H1 (cell line): ENCODE measurements around the gene HIVEP2. TPM values are rescaled to one million over a fixed set of nuclear protein-coding genes. Genes with fewer than 3 reads are reported as not detected.

Source experiments
- CTCF ChIA-PET: fragments of 300-600 bp; sonication (Branson Sonifier 250); formaldehyde crosslinking; loops from one replicate; lab custom pipeline; 2021; ENCODE audit not compliant: partially characterized antibody; lab: Charles Lee
- POLR2A ChIA-PET: fragments of 300-600 bp; sonication (Branson Sonifier 250); formaldehyde crosslinking; loops from one replicate; lab custom pipeline; 2021; ENCODE audit warnings: inconsistent platforms; ENCODE audit not compliant: partially characterized antibody; lab: Charles Lee
- DNase-seq, 2 experiments: peaks; one replicate each; pipeline versions ENCODE4 v3.0.0 to v3.0.0-alpha.2; 2010 to 2022; ENCODE audit warnings: low spot score in 2 of 2, low read depth in 1 of 2, mixed read lengths in 1 of 2
- FAIRE-seq: peaks from 2 replicates; lab custom pipeline; 2011; peaks lifted over from hg19 to GRCh38; lab: Jason Lieb, UNC
- H2AFZ ChIP-seq: 2 replicates; pipeline ENCODE4 v1.8.1; 2012; ENCODE audit warnings: low read length, inconsistent platforms
- H2AK5ac ChIP-seq: 2 replicates; pipeline ENCODE4 v1.6.1; 2013; ENCODE audit warnings: low read depth, low read length
- H2BK120ac ChIP-seq: replicated peaks from 2 replicates; pipeline ENCODE3; 2013; ENCODE audit warnings: low read depth, low read length, inconsistent platforms
- H2BK12ac ChIP-seq: 2 replicates; pipeline ENCODE4 v1.6.1; 2013; ENCODE audit warnings: low read depth, low read length
- H2BK15ac ChIP-seq: 2 replicates; pipeline ENCODE4 v1.6.1; 2013; ENCODE audit warnings: low read length
- H2BK20ac ChIP-seq: 2 replicates; pipeline ENCODE4 v1.6.1; 2013; ENCODE audit warnings: low read length
- H2BK5ac ChIP-seq: 2 replicates; pipeline ENCODE4 v1.6.1; 2013; ENCODE audit warnings: low read depth, low read length
- H3K14ac ChIP-seq: 2 replicates; pipeline ENCODE4 v1.6.1; 2013; ENCODE audit warnings: inconsistent platforms; ENCODE audit not compliant: insufficient read length
- H3K18ac ChIP-seq: 2 replicates; pipeline ENCODE4 v1.6.1; 2013; ENCODE audit warnings: low read length; ENCODE audit errors: extremely low read depth
- H3K23ac ChIP-seq: 2 replicates; pipeline ENCODE4 v1.6.1; 2013; ENCODE audit warnings: inconsistent platforms; ENCODE audit not compliant: insufficient read length
- H3K23me2 ChIP-seq: 2 replicates; pipeline ENCODE4 v1.6.1; 2013; ENCODE audit warnings: low read depth, low read length
- H3K27ac ChIP-seq: 2 replicates; pipeline ENCODE4 v1.6.1; 2011; ENCODE audit warnings: low read depth, low read length, inconsistent platforms
- H3K27me3 ChIP-seq, 4 experiments: replicated peaks in 1 of 4; 1 replicate in 1 of 4; 2 replicates in 3 of 4; pipeline versions ENCODE4 v1.6.1 to v1.8.1; 2011 to 2013; ENCODE audit warnings: low read length in 3 of 4, mild to moderate bottlenecking in 3 of 4, inconsistent platforms in 2 of 4, mixed read lengths in 2 of 4, moderate library complexity in 1 of 4; ENCODE audit not compliant: control insufficient read depth in 3 of 4, insufficient read depth in 3 of 4; ENCODE audit errors: extremely low read depth in 1 of 4
- H3K36me3 ChIP-seq, 4 experiments: 2 replicates each; pipeline versions ENCODE4 v1.6.1 to v1.8.1; 2011 to 2013; ENCODE audit warnings: mild to moderate bottlenecking in 4 of 4, low read length in 3 of 4, moderate library complexity in 2 of 4, control low read depth in 1 of 4, inconsistent platforms in 1 of 4; ENCODE audit not compliant: insufficient read depth in 4 of 4, control insufficient read depth in 2 of 4
- H3K4ac ChIP-seq: replicated peaks from 2 replicates; pipeline ENCODE3; 2013; ENCODE audit warnings: low read length, low read depth, mixed read lengths, inconsistent platforms; ENCODE audit not compliant: insufficient read length
- H3K4me1 ChIP-seq, 4 experiments: replicated peaks in 1 of 4; 1 replicate in 1 of 4; 2 replicates in 3 of 4; pipeline versions ENCODE4 v1.6.1 to v1.8.1; 2011 to 2013; ENCODE audit warnings: low read length in 3 of 4, inconsistent platforms in 2 of 4, mixed read lengths in 1 of 4; ENCODE audit not compliant: insufficient read depth in 4 of 4, control insufficient read depth in 3 of 4
- H3K4me2 ChIP-seq, 2 experiments: 2 replicates each; pipeline versions ENCODE4 v1.6.1 to v1.8.1; 2011 to 2013; ENCODE audit warnings: low read depth in 2 of 2, low read length in 2 of 2, control low read depth in 1 of 2, inconsistent platforms in 1 of 2, mild to moderate bottlenecking in 1 of 2; ENCODE audit not compliant: insufficient read depth in 1 of 2
- H3K4me3 ChIP-seq, 4 experiments: fragments of 200-600, 300-600 bp in 1 of 4; sonication (generic), shearing (Covaris generic), sonication (Bioruptor Twin) in 1 of 4; 2 replicates each; pipeline versions ENCODE4 v1.5.1 to v1.8.1; 2011 to 2016; ENCODE audit warnings: low read length in 4 of 4, low read depth in 3 of 4, control low read depth in 2 of 4, inconsistent platforms in 2 of 4, mild to moderate bottlenecking in 2 of 4, mixed read lengths in 1 of 4, moderate library complexity in 1 of 4; ENCODE audit not compliant: insufficient read depth in 2 of 4; ENCODE audit errors: extremely low read depth in 1 of 4
- H3K56ac ChIP-seq: replicated peaks from 2 replicates; pipeline ENCODE3; 2013; ENCODE audit warnings: low read depth, mild to moderate bottlenecking, mixed read lengths, low read length, inconsistent platforms; ENCODE audit not compliant: insufficient read length
- H3K79me1 ChIP-seq: 2 replicates; pipeline ENCODE4 v1.6.1; 2013; ENCODE audit warnings: low read depth, low read length, control low read depth
- H3K79me2 ChIP-seq, 2 experiments: 2 replicates each; pipeline versions ENCODE4 v1.6.1 to v1.8.1; 2012 to 2013; ENCODE audit warnings: low read length in 2 of 2, mild to moderate bottlenecking in 2 of 2, inconsistent platforms in 1 of 2; ENCODE audit not compliant: insufficient read depth in 2 of 2, control insufficient read depth in 1 of 2
- H3K9ac ChIP-seq, 4 experiments: replicated peaks in 1 of 4; 1 replicate in 1 of 4; 2 replicates in 3 of 4; pipeline versions ENCODE4 v1.6.1 to v1.8.1; 2011 to 2013; ENCODE audit warnings: low read depth in 3 of 4, low read length in 3 of 4, control low read depth in 2 of 4, mild to moderate bottlenecking in 2 of 4, moderate library complexity in 2 of 4, inconsistent platforms in 1 of 4; ENCODE audit errors: extremely low read depth in 1 of 4
- H3K9me3 ChIP-seq, 2 experiments: 2 replicates each; pipeline versions ENCODE4 v1.6.1 to v1.8.1; 2012 to 2013; ENCODE audit warnings: mild to moderate bottlenecking in 2 of 2, moderate library complexity in 2 of 2, control low read depth in 1 of 2, inconsistent platforms in 1 of 2, low read depth in 1 of 2, low read length in 1 of 2, mixed read lengths in 1 of 2; ENCODE audit not compliant: insufficient read depth in 2 of 2
- H4K20me1 ChIP-seq, 2 experiments: replicated peaks in 1 of 2; 2 replicates each; pipeline versions ENCODE3 to v1.8.1; 2011 to 2013; ENCODE audit warnings: inconsistent platforms in 2 of 2, low read length in 2 of 2, mild to moderate bottlenecking in 1 of 2; ENCODE audit not compliant: insufficient read depth in 2 of 2, control insufficient read depth in 1 of 2
- H4K5ac ChIP-seq: 2 replicates; pipeline ENCODE4 v1.6.1; 2013; ENCODE audit warnings: low read length, low read depth, mixed read lengths, inconsistent platforms; ENCODE audit not compliant: insufficient read length
- H4K8ac ChIP-seq: 2 replicates; pipeline ENCODE4 v1.8.0; 2013; ENCODE audit warnings: mild to moderate bottlenecking, moderate library complexity, low read length, inconsistent platforms; ENCODE audit not compliant: insufficient read depth; ENCODE audit errors: extremely low read depth
- H4K91ac ChIP-seq: replicated peaks from 2 replicates; pipeline ENCODE3; 2013; ENCODE audit warnings: low read length, mixed read lengths, inconsistent platforms; ENCODE audit not compliant: insufficient read length
- NANOG ChIP-seq: IDR thresholded peaks from 2 replicates; pipeline ENCODE4 v1.6.1; 2011; ENCODE audit warnings: low read length, low read depth, mild to moderate bottlenecking, inconsistent platforms; ENCODE audit not compliant: insufficient read depth, poor library complexity, severe bottlenecking
- TAF7 ChIP-seq: optimal IDR thresholded peaks from 2 replicates; pipeline ENCODE3; 2011; ENCODE audit warnings: low read depth, mild to moderate bottlenecking, inconsistent platforms, low read length, moderate library complexity, borderline replicate concordance
- TBP ChIP-seq: IDR thresholded peaks from 2 replicates; pipeline ENCODE4 v1.6.1; 2011; ENCODE audit warnings: low read depth, low read length, improper control_type of control experiment
- WGBS, 2 experiments: shearing (Covaris generic) in 1 of 2; methylation state at CpG; one replicate each; pipeline versions ENCODE4 v1.1.6 to v1.1.7; 2013 to 2015; ENCODE audit warnings: low lambda C conversion rate in 2 of 2, mixed read lengths in 2 of 2, inconsistent platforms in 1 of 2, low coverage in 1 of 2, missing lambda C conversion rate in 1 of 2; ENCODE audit not compliant: insufficient replicate concordance in 2 of 2, insufficient coverage in 1 of 2, insufficient read length in 1 of 2; ENCODE audit errors: extremely low coverage in 1 of 2, missing lambda C conversion rate in 1 of 2; 5-methylcytosine and 5-hydroxymethylcytosine counted together
- polyA plus RNA-seq, 7 experiments: library from polyadenylated mRNA; depleted of rRNA in 3 of 7; stranded (reverse) in 5 of 7; unstranded in 2 of 7; fragments of >200 nt in 5 of 7; fragments of 200-250 nt in 2 of 7; gene quantifications; 1 replicate in 5 of 7; 2 replicates in 1 of 7; 4 replicates in 1 of 7; pipeline versions ENCODE4 v1.2.1 to v1.2.3, GENCODE V29; 2011 to 2013; ENCODE audit warnings: missing spikeins in 2 of 7, mixed read lengths in 2 of 7
- total RNA-seq: library from RNA; stranded (reverse); fragmentation: NEBNext Ultra II Directional; extraction: Animal tissue kit (Norgen Biotek cat#: 25700); gene quantifications from 2 replicates; pipeline ENCODE4 v1.2.1, GENCODE V29; 2021

Gene HIVEP2
- total and polyA plus RNA-seq, 2 of the 8 experiments (the other 6 are each of a cell fraction or from before 2014, with no cell fraction given): 2.2 to 6.1 TPM

- no peaks in the 10 kb centered on the region for H3K23me2 ChIP-seq
- no peak overlapping the region for H3K9ac ChIP-seq
- no peak for DNase-seq
- no peak overlapping the region for H2BK120ac ChIP-seq
- H2AK5ac ChIP-seq: no peak overlapping the region
- no peaks in the 10 kb centered on the region; a peak in 1 of 4 replicates for H3K9me3 ChIP-seq
- no peak overlapping the region for H3K18ac ChIP-seq
- H3K23ac ChIP-seq: no peak overlapping the region
- no peak overlapping the region for H3K4me2 ChIP-seq
- WGBS, 2 experiments: 94% methylated on average over 4 of the region's 4 CpGs; no CpG with 5 or more reads in 1 of the 2 experiments
- no peak overlapping the region for H4K8ac ChIP-seq
- H2BK20ac ChIP-seq: no peak overlapping the region
- FAIRE-seq: no peak
- H2AFZ ChIP-seq: no peak overlapping the region
- H3K4me3 ChIP-seq: no peak overlapping the region
- no peak overlapping the region for H2BK12ac ChIP-seq
- H3K14ac ChIP-seq: no peak overlapping the region
- no peaks in the 10 kb centered on the region for H3K36me3 ChIP-seq
- no peak overlapping the region for H4K5ac ChIP-seq
- no peak overlapping the region for H2BK15ac ChIP-seq
- H3K4me1 ChIP-seq: peaks cover 0 to 5% (median 0%) of the 10 kb centered on the region in 4 experiments; a peak in 1 of 7 replicates
- CTCF ChIA-PET: interaction anchor here (0.8 to 2.4 kb wide), 8 partner anchors 9 to 353 kb away, joined by 3 to 12 read pairs (median 4); no protein-coding TSS in a partner anchor
- H3K56ac ChIP-seq: no peak overlapping the region
- H3K4ac ChIP-seq: no peak overlapping the region
- H4K20me1 ChIP-seq: no peaks in the 10 kb centered on the region
- no peaks in the 10 kb centered on the region for H3K27me3 ChIP-seq
- H2BK5ac ChIP-seq: no peak overlapping the region
- no peaks in the 10 kb centered on the region for H3K79me2 ChIP-seq
- H4K91ac ChIP-seq: no peak overlapping the region
- POLR2A ChIA-PET: interaction anchor here (0.7 kb wide), 1 partner anchor 110 kb away, joined by 4 read pairs; no protein-coding TSS in a partner anchor
- TF ChIP-seq TAF7: no peak
- TF ChIP-seq TBP: no peak
- no peak for TF ChIP-seq NANOG
- no peak overlapping the region for H3K27ac ChIP-seq
- H3K79me1 ChIP-seq: no peaks in the 10 kb centered on the region
Measured at GRCh38 chr6:142827991-142828390, 117.0 kb downstream of the HIVEP2 start.
